CD4-positive, CD25-positive, alpha-beta regulatory T cell (primary cell): ENCODE results near the gene SELENOI. TPM values are rescaled to one million over a fixed set of nuclear protein-coding genes. Genes with fewer than 3 reads are reported as not detected.
"Not testable (repeated sequence)": the region's sequence is repeated elsewhere in the genome, so short reads cannot be mapped to it uniquely, and the experiment has no call there.

Source experiments
- ATAC-seq, 2 donors: fragments of 150-1000 bp; cut with Tn5 transposase; one replicate each; pipeline ENCODE4 v1.10.0; 2021; ENCODE audit warnings: low read depth in 2 of 2, moderate number of reproducible peaks in 2 of 2, moderate library complexity in 1 of 2
- DNase-seq, 3 donors: peaks; one replicate each; pipeline versions ENCODE4 v3.0.0 to v3.0.0-alpha.2; 2012 to 2022; ENCODE audit warnings: mixed read lengths in 1 of 3
- H3K27ac ChIP-seq: one replicate; pipeline ENCODE4 v1.7.0; 2013; ENCODE audit warnings: mild to moderate bottlenecking, low read length; ENCODE audit not compliant: insufficient read depth, poor library complexity, severe bottlenecking
- H3K27me3 ChIP-seq: one replicate; pipeline ENCODE4 v1.7.0; 2013; ENCODE audit warnings: low read length; ENCODE audit not compliant: control insufficient read depth, insufficient read depth
- H3K36me3 ChIP-seq: one replicate; pipeline ENCODE4 v1.7.0; 2013; ENCODE audit warnings: mild to moderate bottlenecking, low read length, moderate library complexity; ENCODE audit not compliant: control insufficient read depth, insufficient read depth
- H3K4me1 ChIP-seq: 2 replicates; pipeline ENCODE4 v1.7.0; 2013; ENCODE audit warnings: mild to moderate bottlenecking, low read length; ENCODE audit not compliant: insufficient read depth, control insufficient read depth, poor library complexity, severe bottlenecking
- H3K4me3 ChIP-seq: one replicate; pipeline ENCODE4 v1.7.0; 2013; ENCODE audit warnings: low read depth, mild to moderate bottlenecking, low read length, moderate library complexity
- H3K9me3 ChIP-seq, 2 experiments: 1 replicate in 1 of 2; 2 replicates in 1 of 2; pipeline ENCODE4 v1.7.0; 2013; ENCODE audit warnings: low read length in 2 of 2, mild to moderate bottlenecking in 1 of 2, moderate library complexity in 1 of 2; ENCODE audit not compliant: control insufficient read depth in 2 of 2
- H3K27ac Mint-ChIP-seq, 3 donors: one replicate each; pipeline ENCODE4 v1.8.0; 2020 to 2022; ENCODE audit warnings: mild to moderate bottlenecking in 3 of 3, mixed read lengths in 3 of 3, moderate library complexity in 2 of 3
- H3K27me3 Mint-ChIP-seq: one replicate; pipeline ENCODE4 v1.8.0; 2022; ENCODE audit warnings: mild to moderate bottlenecking, mixed read lengths
- H3K36me3 Mint-ChIP-seq: one replicate; pipeline ENCODE4 v1.8.0; 2020; ENCODE audit warnings: mixed read lengths
- H3K4me1 Mint-ChIP-seq, 4 donors: one replicate each; pipeline ENCODE4 v1.8.0; 2020 to 2022; ENCODE audit warnings: mixed read lengths in 4 of 4, mild to moderate bottlenecking in 1 of 4
- H3K4me3 Mint-ChIP-seq, 4 donors: one replicate each; pipeline ENCODE4 v1.8.0; 2020 to 2022; ENCODE audit warnings: mild to moderate bottlenecking in 4 of 4, mixed read lengths in 4 of 4, moderate library complexity in 3 of 4
- H3K9me3 Mint-ChIP-seq, 7 donors: one replicate each; pipeline ENCODE4 v1.8.0; 2020 to 2022; ENCODE audit warnings: mixed read lengths in 7 of 7, mild to moderate bottlenecking in 3 of 7, moderate library complexity in 2 of 7
- polyA plus RNA-seq, 4 donors: library from polyadenylated mRNA; unstranded; fragments of 300-500 nt; fragmentation: Illumina TruSeq; gene quantifications; one replicate each; pipeline ENCODE4 v1.2.3, GENCODE V29; 2021
- total RNA-seq: library from RNA; stranded (reverse); gene quantifications from one replicate; pipeline ENCODE4 v1.2.3, GENCODE V29; 2022

Gene SELENOI
- total and polyA plus RNA-seq, 5 donors from 2014 or later, result 6.0 to 42.8 (median 6.4) TPM

GRCh38 chr2:26327291-26328272 lies 18.4 kb upstream of the SELENOI start:
- no peak for DNase-seq
- ATAC-seq, result no peak
- no peaks in the 10 kb centered on the region for H3K27me3 ChIP-seq
- no peaks in the 10 kb centered on the region for H3K9me3 ChIP-seq
- H3K4me3 ChIP-seq, result no peak overlapping the region
- H3K36me3 ChIP-seq, result no peaks in the 10 kb centered on the region
- Mint-ChIP-seq H3K36me3 (no peaks in the 10 kb centered on the region), H3K4me3 (no peak overlapping the region), H3K4me1 (peaks cover 6 to 8% (median 7%) of the 10 kb centered on the region in 4 donors), H3K9me3 (peaks cover 0 to 1% (median 0%) of the 10 kb centered on the region in 7 donors), H3K27me3 (no peaks in the 10 kb centered on the region), H3K27ac (no peak overlapping the region)
- H3K27ac ChIP-seq, result no peak overlapping the region
- no peaks in the 10 kb centered on the region for H3K4me1 ChIP-seq

GRCh38 chr2:26329083-26329482 lies 16.9 kb upstream of the SELENOI start:
- H3K36me3 Mint-ChIP-seq, H3K27ac ChIP-seq, H3K4me3 Mint-ChIP-seq, H3K4me1 ChIP-seq, H3K27me3 Mint-ChIP-seq, H3K27me3 ChIP-seq, H3K4me3 ChIP-seq, H3K36me3 ChIP-seq, H3K9me3 Mint-ChIP-seq, DNase-seq, H3K27ac Mint-ChIP-seq, ATAC-seq, H3K9me3 ChIP-seq: not testable (repeated sequence)
- peaks cover 6 to 13% (median 9%) of the 10 kb centered on the region in 4 donors for H3K4me1 Mint-ChIP-seq

- no peaks in the 10 kb centered on the region for H3K36me3 ChIP-seq
- H3K4me1 ChIP-seq, result no peaks in the 10 kb centered on the region
- H3K27ac ChIP-seq, result no peak overlapping the region
- H3K9me3 Mint-ChIP-seq, result no peaks in the 10 kb centered on the region
- H3K27me3 ChIP-seq, result no peaks in the 10 kb centered on the region
- H3K27ac Mint-ChIP-seq, result peak overlapping the region in 2 of 3 donors; percentile 5 to 81
- DNase-seq (peak; percentile 65 to 88 (median 74)), ATAC-seq (peak; percentile 97 to 98)
- peaks cover 6 to 13% (median 9%) of the 10 kb centered on the region in 4 donors for H3K4me1 Mint-ChIP-seq
- no peak overlapping the region for H3K4me3 ChIP-seq
- no peaks in the 10 kb centered on the region for H3K27me3 Mint-ChIP-seq
- H3K36me3 Mint-ChIP-seq, result no peaks in the 10 kb centered on the region
- H3K4me3 Mint-ChIP-seq, result peak overlapping the region in 3 of 4 donors; percentile 3 to 33 (median 18)
- no peaks in the 10 kb centered on the region for H3K9me3 ChIP-seq
These were observed 15.8 kb upstream of the SELENOI start for GRCh38 chr2:26330114-26330549.

- Mint-ChIP-seq H3K9me3 (no peaks in the 10 kb centered on the region), H3K27me3 (no peaks in the 10 kb centered on the region), H3K27ac (no peak overlapping the region), H3K4me3 (no peak overlapping the region), H3K36me3 (no peaks in the 10 kb centered on the region), H3K4me1 (peaks cover 6 to 13% (median 9%) of the 10 kb centered on the region in 4 donors)
- no peak for ATAC-seq
- Histone ChIP-seq H3K4me1 (no peaks in the 10 kb centered on the region), H3K4me3 (no peak overlapping the region), H3K27me3 (no peaks in the 10 kb centered on the region), H3K27ac (no peak overlapping the region), H3K9me3 (no peaks in the 10 kb centered on the region), H3K36me3 (no peaks in the 10 kb centered on the region)
- no peak for DNase-seq
These were observed 15.3 kb upstream of the SELENOI start for GRCh38 chr2:26330604-26331003.

- not testable (repeated sequence) for H3K27me3 ChIP-seq, H3K36me3 Mint-ChIP-seq, H3K4me3 Mint-ChIP-seq, DNase-seq, ATAC-seq, H3K27ac ChIP-seq, H3K4me1 ChIP-seq, H3K27ac Mint-ChIP-seq, H3K36me3 ChIP-seq, H3K9me3 ChIP-seq, H3K9me3 Mint-ChIP-seq, H3K27me3 Mint-ChIP-seq, H3K4me3 ChIP-seq
- peaks cover 9 to 13% (median 12%) of the 10 kb centered on the region in 4 donors for H3K4me1 Mint-ChIP-seq
These were observed 14.6 kb upstream of the SELENOI start for GRCh38 chr2:26331321-26331720.

GRCh38 chr2:26333293-26333692 lies 12.7 kb upstream of the SELENOI start:
- H3K36me3 Mint-ChIP-seq, result no peaks in the 10 kb centered on the region
- Histone ChIP-seq H3K36me3 (no peaks in the 10 kb centered on the region), H3K27me3 (no peaks in the 10 kb centered on the region), H3K4me3 (no peak overlapping the region), H3K9me3 (no peaks in the 10 kb centered on the region), H3K4me1 (no peaks in the 10 kb centered on the region), H3K27ac (no peak overlapping the region)
- no peaks in the 10 kb centered on the region for H3K9me3 Mint-ChIP-seq
- H3K4me1 Mint-ChIP-seq, result peaks cover 9 to 13% (median 12%) of the 10 kb centered on the region in 4 donors
- ATAC-seq (no peak), DNase-seq (no peak)
- peak overlapping the region in 1 of 4 donors; percentile 33 for H3K4me3 Mint-ChIP-seq
- H3K27me3 Mint-ChIP-seq, result no peaks in the 10 kb centered on the region
- H3K27ac Mint-ChIP-seq, result peak overlapping the region in 1 of 3 donors; percentile 76

GRCh38 chr2:26335231-26335630 lies 10.7 kb upstream of the SELENOI start:
- Mint-ChIP-seq H3K4me1 (peaks cover 3 to 12% (median 6%) of the 10 kb centered on the region in 4 donors), H3K4me3 (peak overlapping the region in 1 of 4 donors; percentile 37), H3K27me3 (peaks cover 5% of the 10 kb centered on the region), H3K9me3 (no peaks in the 10 kb centered on the region), H3K27ac (no peak overlapping the region), H3K36me3 (peaks cover 7% of the 10 kb centered on the region)
- H3K27me3 ChIP-seq, result no peaks in the 10 kb centered on the region
- no peaks in the 10 kb centered on the region for H3K4me1 ChIP-seq
- no peaks in the 10 kb centered on the region for H3K36me3 ChIP-seq
- no peaks in the 10 kb centered on the region for H3K9me3 ChIP-seq
- no peak for DNase-seq
- ATAC-seq, result no peak
- no peak overlapping the region for H3K4me3 ChIP-seq
- H3K27ac ChIP-seq, result no peak overlapping the region
